HG03097 (cell line): ENCODE measurements around the gene CDRT15.
"Not testable (repeated sequence)": the region's sequence is repeated elsewhere in the genome, so short reads cannot be mapped to it uniquely, and the experiment has no call there.

ENCODE experiments used
- ATAC-seq: cut with Tn5 transposase; IDR thresholded peaks from one replicate; pipeline ENCODE4 v1.9.1; 2021; ENCODE audit not compliant: unreplicated experiment, low FRiP score

Gene CDRT15

DNA sequence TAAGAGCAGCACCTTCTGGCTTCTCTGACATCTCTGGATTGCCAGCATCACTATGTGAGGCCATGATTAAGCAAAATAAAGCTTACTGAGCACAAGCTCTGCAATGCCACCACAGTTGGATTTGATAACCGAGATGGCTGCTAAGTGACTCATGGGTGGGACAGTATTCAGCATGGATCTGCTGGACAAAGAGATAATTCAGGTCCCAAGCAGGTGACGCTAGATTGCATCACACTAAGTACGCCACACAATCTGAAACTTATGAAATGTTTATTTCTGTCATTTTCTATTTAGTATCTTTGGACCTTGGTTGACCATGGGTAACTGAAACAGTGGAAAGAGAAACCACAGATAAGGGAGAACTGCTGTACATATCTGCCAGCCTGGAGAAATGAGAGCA lies 27.4 kb downstream of the CDRT15 start:
- ATAC-seq: no peak

DNA sequence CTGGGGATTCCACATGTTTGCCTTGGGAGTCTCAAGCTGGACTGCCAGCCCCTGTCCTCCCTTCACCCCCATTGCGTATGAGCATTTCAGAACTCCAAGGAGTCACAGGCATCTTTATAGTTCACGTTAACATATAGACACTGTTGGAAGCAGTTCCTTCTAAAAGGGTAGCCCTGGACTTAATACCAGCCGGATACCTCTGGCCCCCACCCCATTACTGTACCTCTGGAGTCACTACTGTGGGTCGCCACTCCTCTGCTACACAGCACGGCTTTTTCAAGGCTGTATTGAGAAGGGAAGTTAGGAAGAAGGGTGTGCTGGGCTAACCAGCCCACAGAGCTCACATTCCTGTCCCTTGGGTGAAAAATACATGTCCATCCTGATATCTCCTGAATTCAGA lies 28.9 kb downstream of the CDRT15 start:
- no peak for ATAC-seq

DNA sequence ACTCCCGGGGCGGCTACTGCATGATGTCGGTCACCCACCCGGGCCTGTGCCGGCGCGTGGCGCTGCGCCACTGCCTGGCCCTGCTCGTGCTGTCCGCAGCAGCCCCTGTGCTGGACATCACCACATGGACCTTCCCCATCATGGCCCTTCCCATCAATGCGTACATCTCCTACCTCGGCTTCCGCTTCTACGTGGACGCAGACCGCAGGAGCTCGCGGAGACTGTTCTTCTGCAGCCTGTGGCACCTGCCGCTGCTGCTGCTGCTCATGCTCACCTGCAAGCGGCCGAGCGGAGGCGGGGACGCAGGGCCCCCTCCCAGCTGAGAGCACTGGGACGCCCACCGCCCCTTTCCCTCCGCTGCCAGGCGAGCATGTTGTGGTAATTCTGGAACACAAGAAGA lies 29.8 kb downstream of the CDRT15 start:
- ATAC-seq: no peak

DNA sequence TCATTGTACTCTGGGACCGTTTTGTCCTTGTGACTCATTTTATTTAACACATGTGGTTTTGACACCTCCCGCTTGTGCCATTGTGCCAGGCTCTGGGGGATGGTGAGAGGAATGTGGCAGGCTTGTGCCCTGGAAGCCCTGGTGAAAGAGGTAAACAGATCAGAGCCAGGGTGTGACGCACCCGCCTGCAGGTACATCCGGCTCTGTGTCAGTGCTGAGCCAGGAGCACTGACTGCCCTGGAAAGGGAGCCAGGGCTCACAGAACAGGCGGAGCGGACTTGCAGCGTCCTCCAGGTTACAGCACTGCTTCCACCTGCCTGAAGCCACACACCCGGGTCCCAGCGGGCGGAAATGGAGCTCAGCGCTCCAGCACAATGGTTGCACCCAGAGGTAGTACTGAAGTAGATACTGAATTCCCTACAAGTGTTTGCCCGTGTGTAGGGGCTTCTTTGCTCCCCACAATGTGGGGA lies 30.6 kb downstream of the CDRT15 start:
- ATAC-seq: no peak

DNA sequence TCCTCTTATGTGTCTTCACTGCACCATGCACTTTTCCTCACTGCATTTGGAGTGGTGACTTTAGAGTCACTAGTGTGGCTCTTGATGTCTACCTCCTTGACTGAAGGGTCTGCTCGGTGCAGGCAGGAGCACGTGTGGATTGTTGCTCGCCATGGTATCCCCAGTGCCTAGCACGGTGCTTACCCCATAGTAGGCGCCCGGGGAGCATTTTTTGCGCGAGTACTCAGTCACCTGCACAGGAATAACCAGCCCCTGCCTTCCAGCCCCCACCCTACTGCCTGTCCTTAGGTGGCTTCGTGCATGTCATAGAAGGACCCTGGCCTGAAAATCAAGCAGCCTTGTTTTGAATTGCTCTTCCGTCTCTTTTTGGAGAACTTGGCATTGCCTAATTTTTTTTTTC lies 31.3 kb downstream of the CDRT15 start:
- ATAC-seq: no peak

DNA sequence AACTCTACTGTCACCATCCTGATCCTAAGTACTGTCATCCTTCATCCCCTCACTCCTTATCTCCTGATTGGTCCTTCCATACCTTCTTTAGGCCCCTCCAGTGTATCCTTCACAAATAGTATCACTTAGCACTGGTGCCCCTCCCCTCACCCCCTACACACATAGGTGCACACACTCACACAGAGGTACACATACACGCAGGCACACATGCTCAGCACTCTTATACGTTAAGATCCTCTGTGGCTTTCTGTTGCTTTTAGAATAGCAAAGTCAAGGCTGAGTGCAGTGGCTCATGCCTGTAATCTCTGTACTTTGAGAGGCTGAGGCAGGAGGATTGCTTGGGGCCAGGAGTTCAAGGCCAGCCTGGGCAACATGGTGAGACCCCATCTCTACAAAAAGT lies 32.1 kb downstream of the CDRT15 start:
- no peak for ATAC-seq

DNA sequence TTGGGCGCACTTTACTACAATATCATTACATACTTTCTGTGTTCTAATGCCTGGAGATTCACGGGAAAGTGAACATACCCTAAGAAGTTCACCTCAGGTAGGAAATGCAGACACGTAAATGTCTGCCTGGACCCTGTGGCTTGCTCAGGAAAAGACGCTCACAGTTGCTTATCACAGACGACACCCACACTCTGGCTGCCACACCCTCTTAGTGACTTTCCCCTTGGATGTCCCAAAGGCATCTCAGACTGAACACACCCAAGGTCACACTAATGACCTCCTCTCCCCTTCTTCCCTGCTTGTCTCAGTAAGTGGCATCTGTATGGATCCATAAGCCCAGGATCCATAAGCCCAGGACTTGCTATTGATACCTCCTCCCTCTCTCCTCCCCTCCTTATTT lies 32.6 kb downstream of the CDRT15 start:
- ATAC-seq: no peak

DNA sequence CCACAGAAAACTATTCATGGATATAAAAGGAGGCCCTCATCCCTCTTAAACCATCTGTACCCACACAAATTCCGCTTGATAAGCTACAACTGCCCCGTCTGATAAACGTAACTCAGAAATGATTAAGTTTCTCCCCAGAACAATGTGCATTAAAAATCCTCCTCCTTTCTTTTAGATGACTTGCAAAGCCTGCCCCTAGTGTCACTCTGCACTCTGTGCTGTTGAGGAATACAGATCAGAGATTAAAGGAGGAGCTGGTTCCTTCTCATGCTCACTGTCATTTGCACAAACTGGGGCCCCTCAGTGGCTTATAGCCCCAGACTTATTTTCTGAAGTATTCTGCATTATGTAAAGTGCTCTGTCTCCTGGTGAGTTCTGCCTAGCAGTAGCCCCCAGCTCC lies 33.3 kb downstream of the CDRT15 start:
- no peak for ATAC-seq

DNA sequence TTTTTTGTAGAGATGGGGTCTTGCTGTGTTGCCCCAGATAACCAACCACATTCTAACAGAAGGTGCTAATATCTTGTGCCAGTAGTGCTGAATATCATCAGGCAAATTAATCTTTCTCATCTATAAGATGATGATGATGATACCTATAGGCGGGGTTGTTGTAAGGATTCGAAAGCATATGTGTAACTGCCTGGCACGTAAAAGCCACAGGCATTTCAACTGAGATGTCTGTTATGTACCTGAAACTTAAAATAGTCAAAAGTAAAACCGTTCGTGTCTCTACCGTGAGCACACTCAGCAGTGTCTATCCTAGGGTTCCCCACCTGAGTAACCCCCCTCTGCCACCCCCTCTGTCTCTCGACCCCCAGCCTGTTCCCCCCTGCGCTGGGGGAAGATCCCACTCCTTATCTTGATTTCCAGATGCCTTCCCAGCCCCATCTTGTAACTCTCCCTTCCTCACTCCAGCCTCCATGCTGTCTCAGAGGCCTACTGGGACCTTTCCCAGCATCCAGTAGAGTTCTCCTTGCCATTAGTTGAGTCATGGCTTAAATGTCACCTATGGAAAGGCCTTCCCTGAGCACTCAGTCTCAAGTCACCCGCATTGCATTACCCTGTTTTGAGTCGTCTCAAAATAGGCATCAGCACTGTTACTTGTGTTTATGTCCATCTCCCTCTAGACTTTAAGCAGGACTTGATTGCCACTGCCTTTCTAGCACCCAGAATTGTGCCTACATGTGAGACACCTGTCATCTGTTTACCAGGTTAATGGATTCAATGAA lies 34.1 kb downstream of the CDRT15 start:
- ATAC-seq: no peak

DNA sequence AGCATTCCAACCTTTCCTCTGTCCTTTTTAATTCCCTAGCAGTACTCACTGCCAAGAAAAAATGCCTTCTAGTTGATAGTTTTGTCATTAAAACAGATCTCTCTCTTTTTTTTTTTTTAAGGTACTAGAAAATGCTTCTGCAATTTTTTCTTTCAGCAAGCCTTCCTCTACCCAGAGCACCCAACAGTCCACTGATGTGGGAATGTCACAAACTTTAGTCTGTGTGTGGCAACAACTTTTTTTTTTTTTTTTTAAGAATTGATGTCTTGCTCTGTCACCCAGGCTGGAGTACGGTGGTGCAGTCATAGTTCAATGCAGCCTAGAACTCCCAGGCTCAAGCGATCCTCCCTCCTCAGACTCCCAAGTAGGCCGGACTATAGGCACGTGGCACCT lies 34.7 kb downstream of the CDRT15 start:
- no peak for ATAC-seq

DNA sequence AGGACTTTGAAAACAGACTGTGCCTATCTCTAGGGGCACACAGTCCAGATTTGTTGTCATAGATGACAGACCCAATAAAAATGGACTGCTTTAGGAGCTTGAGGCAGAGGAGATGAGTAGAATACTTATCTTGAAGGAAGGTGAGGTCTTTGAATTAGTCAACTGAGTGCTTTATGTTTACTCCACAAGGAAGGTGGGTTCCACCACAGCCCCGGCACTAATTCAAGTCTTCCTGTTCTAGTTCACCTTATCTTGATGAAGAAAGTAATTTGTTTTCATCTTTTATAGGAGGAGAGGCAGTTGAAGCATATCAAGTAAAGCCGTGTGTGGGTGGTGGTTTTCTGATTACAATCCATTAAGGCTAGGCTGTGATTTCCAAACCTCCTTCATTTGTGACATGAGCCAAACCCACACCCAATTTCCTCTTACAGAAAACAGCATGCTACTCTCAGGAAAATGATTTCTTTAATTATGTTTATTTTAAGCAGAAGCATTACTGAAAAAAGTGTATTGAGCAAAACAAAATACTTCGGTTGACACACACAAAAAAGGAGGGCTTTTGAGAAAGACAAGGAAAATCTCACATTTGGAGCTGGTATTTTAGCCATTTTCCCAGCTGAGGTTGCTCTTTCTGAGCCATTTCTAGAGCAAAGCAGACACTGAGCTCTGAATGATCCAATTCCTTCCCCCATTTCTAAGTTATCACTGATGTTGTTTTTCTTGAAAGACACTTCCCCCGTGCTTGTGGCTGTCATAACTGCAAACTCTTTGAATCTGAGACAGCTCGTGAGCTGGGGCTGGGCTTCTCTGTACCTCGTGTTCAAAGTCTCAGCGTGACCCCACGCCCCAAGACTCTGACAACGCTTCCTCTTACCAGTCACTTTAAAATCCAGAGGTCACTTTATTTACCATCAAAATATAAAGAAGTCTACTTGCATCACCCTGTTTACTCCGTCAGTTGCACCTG lies 35.4 kb downstream of the CDRT15 start:
- ATAC-seq: no peak

DNA sequence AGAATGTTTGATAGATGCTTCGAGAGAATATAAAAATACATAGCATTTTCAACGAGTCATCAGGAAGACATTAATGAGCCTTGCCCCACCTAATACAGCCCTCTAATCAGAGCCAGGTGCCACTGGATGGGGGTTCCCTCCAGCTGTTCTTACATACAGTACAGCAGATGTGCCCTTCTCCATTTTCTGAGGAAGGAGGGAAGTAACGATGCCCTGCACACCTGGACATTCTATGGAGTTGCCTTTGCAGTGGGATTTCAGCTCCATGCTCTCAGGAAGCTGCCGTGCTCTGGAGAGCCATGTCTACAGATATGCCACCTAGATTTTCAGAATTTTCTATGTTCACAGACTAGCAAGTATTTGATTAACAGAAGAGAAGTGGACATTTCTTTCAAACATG lies 36.3 kb downstream of the CDRT15 start:
- no peak for ATAC-seq

DNA sequence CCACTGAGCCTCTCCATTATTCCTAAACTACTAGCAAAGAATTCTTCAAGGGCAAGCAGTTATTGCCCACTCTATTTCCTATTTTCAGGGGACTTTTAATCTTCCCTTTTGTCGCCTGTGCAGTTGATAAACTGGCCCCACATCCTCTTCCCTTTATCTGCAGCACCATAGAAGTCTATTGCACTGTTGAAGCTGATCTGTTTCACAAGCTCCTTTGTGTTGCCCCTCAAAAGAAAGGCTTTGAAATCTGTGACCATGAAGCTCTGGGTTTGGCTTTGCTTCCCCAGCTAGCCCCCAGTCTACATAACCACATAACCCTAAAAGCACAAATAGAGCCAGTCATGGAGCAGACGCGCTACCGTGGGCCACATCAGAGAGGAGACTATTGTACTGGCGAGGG lies 37.1 kb downstream of the CDRT15 start:
- ATAC-seq: no peak

DNA sequence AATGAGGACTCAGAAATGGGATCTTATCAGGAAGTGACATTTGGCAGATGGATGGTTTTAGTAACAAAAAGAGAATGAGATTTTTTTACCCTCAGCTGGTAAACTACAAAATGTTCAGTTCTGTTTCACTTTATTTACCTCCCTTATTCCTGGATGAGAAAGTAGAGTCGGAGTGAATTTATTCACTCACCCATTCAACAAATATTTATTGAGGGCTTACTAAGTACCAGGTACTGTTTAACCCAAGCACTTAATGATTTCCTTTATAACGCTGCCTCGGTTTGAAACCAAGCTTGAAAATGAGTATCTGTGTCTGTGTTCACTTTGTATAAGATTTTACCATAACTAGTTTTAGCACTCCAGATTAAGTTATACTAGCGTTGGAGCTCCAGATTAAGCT lies 38.1 kb downstream of the CDRT15 start:
- no peak for ATAC-seq

DNA sequence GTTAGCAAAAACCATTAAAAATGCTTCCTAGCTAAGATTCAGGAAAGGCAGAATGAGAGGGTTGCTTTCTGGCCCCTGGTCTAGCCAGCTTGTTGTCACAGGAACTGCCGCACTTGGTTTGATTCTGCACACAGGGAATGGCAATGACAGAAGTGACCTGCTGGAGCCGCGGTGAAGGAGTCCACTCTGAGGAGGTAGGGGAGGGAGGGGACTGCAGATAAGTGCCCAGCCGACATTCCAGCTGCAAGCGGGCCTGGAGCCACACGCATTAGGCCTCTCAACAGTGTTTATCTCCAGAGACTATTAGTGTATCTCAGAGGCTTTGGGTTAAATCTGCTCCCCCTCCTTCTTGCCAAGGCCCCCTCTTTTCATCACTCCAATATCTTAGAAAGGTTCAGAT lies 38.6 kb downstream of the CDRT15 start:
- no peak for ATAC-seq

DNA sequence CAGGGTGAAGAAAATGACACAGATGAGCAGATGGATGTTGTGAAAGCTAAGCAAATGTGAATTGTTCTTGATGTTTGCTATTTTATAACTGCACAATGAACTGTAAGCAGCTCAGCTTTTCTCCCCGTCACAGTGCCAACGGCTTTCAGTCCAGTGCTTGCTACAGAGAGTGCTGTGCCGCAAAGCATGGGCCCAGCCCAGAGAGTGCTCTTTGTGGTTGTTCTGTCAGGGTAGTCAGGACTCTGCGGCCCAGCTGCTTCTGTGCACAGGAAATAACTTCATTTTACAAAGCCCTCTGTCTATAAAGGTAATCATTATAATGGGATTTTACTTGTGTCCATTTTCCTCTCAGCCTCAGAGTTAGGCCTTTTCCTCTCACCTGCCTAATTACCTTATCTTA lies 39.1 kb downstream of the CDRT15 start:
- no peak for ATAC-seq

DNA sequence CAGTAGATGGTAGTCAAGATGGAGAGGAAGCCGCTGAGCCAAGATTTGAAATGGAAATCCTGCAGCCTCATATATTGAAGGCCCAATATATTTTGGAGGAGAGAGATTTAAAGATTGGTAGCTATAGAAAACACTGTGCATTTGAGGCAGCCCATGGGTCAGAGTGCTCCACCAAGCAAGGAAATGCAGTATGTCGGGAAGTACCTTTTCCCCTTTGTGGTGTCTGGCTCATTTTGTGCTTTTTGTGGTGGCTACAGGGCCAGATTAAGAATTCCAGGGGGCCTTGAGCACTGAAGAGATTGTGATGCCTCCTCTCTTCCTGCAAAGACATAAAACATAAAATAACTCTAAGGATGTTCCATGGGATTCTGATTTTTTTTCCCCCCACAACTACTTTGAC lies 39.6 kb downstream of the CDRT15 start:
- no peak for ATAC-seq

DNA sequence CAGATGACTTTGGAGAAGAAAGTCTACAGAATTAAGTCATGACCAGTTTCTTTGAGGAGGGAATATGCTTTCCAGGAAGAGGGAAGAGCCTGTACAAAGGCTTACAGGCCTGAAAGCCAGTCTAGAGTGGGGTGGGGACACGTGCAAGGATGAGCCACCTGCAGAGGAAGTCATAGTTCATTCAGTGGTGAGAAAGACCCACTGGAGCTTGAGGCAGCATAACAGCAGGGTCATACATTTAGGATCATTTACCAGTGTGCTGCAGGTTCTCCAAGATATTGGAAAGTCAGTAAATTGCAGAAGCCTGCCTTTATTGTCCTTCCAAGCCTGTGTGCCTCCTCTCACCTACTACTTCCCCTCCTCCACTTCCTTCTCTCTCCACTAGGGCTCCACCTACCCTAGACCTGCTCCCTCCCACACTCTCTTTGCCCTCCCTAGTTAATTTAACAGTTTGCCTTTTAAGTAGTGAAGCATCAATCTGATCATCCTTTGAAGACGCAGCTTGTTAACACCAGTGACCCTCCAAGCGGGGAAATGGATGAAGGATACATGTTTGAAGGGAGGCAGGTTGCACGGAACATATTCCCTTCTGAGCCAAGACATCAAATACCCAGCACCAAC lies 40.2 kb downstream of the CDRT15 start:
- ATAC-seq: no peak

DNA sequence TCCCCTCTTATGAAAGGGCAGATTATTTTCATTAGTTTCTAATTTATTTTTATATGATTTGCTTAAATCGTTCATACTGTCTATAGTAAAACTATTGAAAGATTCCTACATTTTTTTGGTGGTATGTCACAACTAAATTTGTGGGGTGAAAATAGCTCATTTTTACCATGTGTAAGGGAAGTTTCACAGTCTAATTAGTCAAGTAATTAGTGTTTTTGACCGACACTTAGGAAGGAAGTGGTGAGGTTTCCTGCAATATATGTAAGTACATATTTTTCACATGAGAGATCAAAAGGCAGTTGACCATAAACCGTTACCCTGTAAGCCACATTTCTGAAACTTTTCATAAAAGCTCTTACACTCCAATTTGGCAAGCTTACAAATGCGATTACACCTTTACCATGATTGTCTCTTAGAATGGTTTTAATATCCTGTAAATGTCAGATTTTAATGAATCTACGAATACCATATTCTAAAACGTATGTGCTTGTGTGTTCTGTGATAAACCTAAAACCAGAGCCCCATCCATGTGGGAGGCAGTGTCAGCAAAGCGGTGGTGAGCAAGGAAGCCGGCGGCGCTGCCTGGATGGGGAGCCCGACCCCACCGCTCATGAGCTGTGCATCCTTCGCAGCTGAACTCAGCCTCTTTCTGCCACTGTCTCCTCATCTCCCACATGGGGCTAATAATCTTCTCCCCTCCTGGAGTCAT lies 43.9 kb downstream of the CDRT15 start:
- ATAC-seq: peak; percentile 66

DNA sequence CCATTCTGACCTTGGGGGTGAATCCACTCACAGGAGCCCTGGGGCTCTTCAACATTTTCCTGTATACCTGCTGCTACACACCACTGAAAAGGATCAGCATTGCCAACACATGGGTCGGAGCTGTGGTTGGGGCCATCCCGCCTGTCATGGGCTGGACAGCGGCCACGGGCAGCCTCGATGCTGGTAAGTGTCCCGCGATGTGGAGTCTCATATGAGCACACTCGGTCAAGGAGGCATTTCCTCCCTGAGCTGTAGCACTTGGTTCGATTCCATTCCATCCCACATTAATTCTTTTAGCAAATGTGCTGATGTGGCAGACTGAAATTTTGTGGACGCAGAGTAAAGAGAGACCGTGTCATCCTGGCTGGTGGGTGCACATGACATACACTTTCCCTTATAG lies 44.6 kb downstream of the CDRT15 start:
- ATAC-seq: not testable (repeated sequence)

DNA sequence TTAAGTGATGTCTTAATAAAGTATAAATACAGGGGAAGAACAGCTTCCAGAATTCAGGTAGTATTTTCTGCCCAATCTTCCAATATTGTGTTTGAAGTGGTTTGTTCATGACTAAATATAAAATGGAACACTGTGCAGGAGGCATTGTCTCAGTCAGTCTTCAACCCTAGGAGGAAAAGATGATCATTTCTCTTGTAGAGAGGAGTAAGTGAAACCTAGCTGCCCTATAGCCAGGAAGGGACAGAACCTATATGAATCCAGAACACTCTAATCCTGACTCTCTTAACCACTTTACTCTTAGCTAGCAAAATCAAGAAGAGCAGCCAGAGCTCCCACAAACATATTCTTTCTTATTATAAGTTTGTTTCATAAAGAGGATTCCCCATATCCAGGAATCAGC lies 45.2 kb downstream of the CDRT15 start:
- ATAC-seq: not testable (repeated sequence)
